GM12878 (cell line): Measurements from ENCODE around the gene XPO5. TPM values are rescaled to one million over a fixed set of nuclear protein-coding genes. Genes with fewer than 3 reads are reported as not detected.
A peak's percentile ranks its signal among the peaks of the same experiment; 100 is the strongest.

Source experiments
- ATF7 ChIP-seq: fragments of 450-650 bp; IDR thresholded peaks from 2 replicates; pipeline ENCODE4 v1.6.1; 2016; ENCODE audit warnings: low read depth, mild to moderate bottlenecking
- CBFB ChIP-seq: IDR thresholded peaks from 2 replicates; pipeline ENCODE4 v1.6.1; 2016; ENCODE audit warnings: antibody characterized with exemption, low read depth
- CHD2 ChIP-seq: IDR thresholded peaks from 2 replicates; pipeline ENCODE4 v1.6.1; 2011; ENCODE audit warnings: low read depth, low read length, improper control_type of control experiment, borderline replicate concordance
- ESRRA ChIP-seq: IDR thresholded peaks from 2 replicates; pipeline ENCODE4 v1.6.1; 2012; ENCODE audit warnings: mild to moderate bottlenecking, low read length, improper control_type of control experiment
- FOXM1 ChIP-seq: IDR thresholded peaks from 2 replicates; pipeline ENCODE4 v1.6.1; 2012; ENCODE audit warnings: low read depth, mild to moderate bottlenecking, inconsistent platforms, low read length, moderate library complexity
- IKZF1 ChIP-seq: fragments of 450-650 bp; conservative IDR thresholded peaks from 2 replicates; pipeline ENCODE4 v1.6.1; 2017; ENCODE audit warnings: antibody characterized with exemption, mild to moderate bottlenecking
- MXI1 ChIP-seq: fragments of 150-350 bp; IDR thresholded peaks from 2 replicates; pipeline ENCODE4 v1.6.1; 2011; ENCODE audit warnings: low read depth, mild to moderate bottlenecking, inconsistent platforms, low read length, improper control_type of control experiment
- NBN ChIP-seq: fragments of 450-650 bp; IDR thresholded peaks from 2 replicates; pipeline ENCODE4 v1.6.1; 2016
- NR2F1 ChIP-seq: fragments of 450-650 bp; conservative IDR thresholded peaks from 2 replicates; pipeline ENCODE4 v1.6.1; 2017; ENCODE audit warnings: mild to moderate bottlenecking
- POLR2AphosphoS2 ChIP-seq: IDR thresholded peaks from 2 replicates; pipeline ENCODE4 v1.6.1; 2011; ENCODE audit warnings: low read depth, mild to moderate bottlenecking, low read length, improper control_type of control experiment, moderate library complexity
- POU2F2 ChIP-seq: IDR thresholded peaks from 3 replicates; pipeline ENCODE4 v1.6.1; 2011; ENCODE audit warnings: low read depth, mild to moderate bottlenecking, low read length, borderline replicate concordance
- RUNX3 ChIP-seq: IDR thresholded peaks from 2 replicates; pipeline ENCODE4 v1.6.1; 2012; ENCODE audit warnings: low read length, inconsistent platforms
- SIN3A ChIP-seq: IDR thresholded peaks from 2 replicates; pipeline ENCODE4 v1.6.1; 2012; ENCODE audit warnings: low read depth, low read length, improper control_type of control experiment
- SREBF1 ChIP-seq: IDR thresholded peaks from 2 replicates; pipeline ENCODE4 v1.6.1; 2012; ENCODE audit warnings: mild to moderate bottlenecking, low read length
- TBL1XR1 ChIP-seq: IDR thresholded peaks from 2 replicates; pipeline ENCODE4 v1.6.1; 2012; ENCODE audit warnings: low read depth, low read length, improper control_type of control experiment
- YY1 ChIP-seq: IDR thresholded peaks from 2 replicates; pipeline ENCODE4 v1.6.1; 2011; ENCODE audit warnings: low read depth, mild to moderate bottlenecking, low read length
- ZBED1 ChIP-seq: IDR thresholded peaks from 2 replicates; pipeline ENCODE4 v1.6.1; 2016; ENCODE audit warnings: borderline replicate concordance
- ZNF622 ChIP-seq: fragments of 450-650 bp; IDR thresholded peaks from 2 replicates; pipeline ENCODE4 v1.6.1; 2017; ENCODE audit warnings: mild to moderate bottlenecking, inconsistent platforms
- polyA plus RNA-seq, 11 experiments: library from polyadenylated mRNA; depleted of rRNA in 4 of 11; unstranded in 6 of 11; stranded (reverse) in 5 of 11; fragments of >200 nt; fragmentation: Nextera tagmentation in 4 of 11; fragmentation: Illumina TruSeq in 1 of 11; extraction: Ambion mirVana in 4 of 11; extraction: Trizol in 1 of 11; gene quantifications; 1 replicate in 1 of 11; 2 replicates in 10 of 11; pipeline versions ENCODE4 v1.2.1 to v1.2.3, GENCODE V29; 2011 to 2016; ENCODE audit warnings: inconsistent platforms in 2 of 11, missing spikeins in 2 of 11, low read depth in 1 of 11
- total RNA-seq, 4 experiments: library from RNA; depleted of rRNA in 3 of 4; stranded (reverse); fragments of >200 nt in 3 of 4; fragmentation: Illumina TruSeq in 1 of 4; extraction: Trizol in 1 of 4; gene quantifications; 2 replicates each; pipeline versions ENCODE4 v1.2.1 to v1.2.3, GENCODE V29; 2013 to 2021
- TF ChIP-seq, protein P1 (sequence below): IDR thresholded peaks from 2 replicates; pipeline ENCODE4 v1.6.1; 2011; ENCODE audit warnings: low read depth, low read length, improper control_type of control experiment, borderline replicate concordance
- TF ChIP-seq, protein P2 (sequence below): IDR thresholded peaks from 2 replicates; pipeline ENCODE4 v1.6.1; 2011; ENCODE audit warnings: mild to moderate bottlenecking, low read depth, low read length, moderate library complexity; ENCODE audit not compliant: insufficient replicate concordance
- TF ChIP-seq, protein P3 (sequence below): fragments of 450-650 bp; IDR thresholded peaks from 2 replicates; pipeline ENCODE4 v1.6.1; 2017; ENCODE audit warnings: mild to moderate bottlenecking, moderate library complexity
- TF ChIP-seq, protein P4 (sequence below): IDR thresholded peaks from 2 replicates; pipeline ENCODE4 v1.6.1; 2011; ENCODE audit warnings: borderline replicate concordance, low read depth, mild to moderate bottlenecking, moderate library complexity, mixed read lengths, low read length; ENCODE audit not compliant: insufficient read depth; ENCODE audit errors: extremely low read length
- TF ChIP-seq, protein P5 (sequence below): IDR thresholded peaks from 2 replicates; pipeline ENCODE4 v1.6.1; 2012; ENCODE audit warnings: low read length, inconsistent platforms

XPO5 gene
- total and polyA plus RNA-seq, 10 of the 15 experiments (the other 5 are each of a cell fraction or from before 2014, with no cell fraction given) = 11.3 to 76.0 (median 41.6) TPM

DNA sequence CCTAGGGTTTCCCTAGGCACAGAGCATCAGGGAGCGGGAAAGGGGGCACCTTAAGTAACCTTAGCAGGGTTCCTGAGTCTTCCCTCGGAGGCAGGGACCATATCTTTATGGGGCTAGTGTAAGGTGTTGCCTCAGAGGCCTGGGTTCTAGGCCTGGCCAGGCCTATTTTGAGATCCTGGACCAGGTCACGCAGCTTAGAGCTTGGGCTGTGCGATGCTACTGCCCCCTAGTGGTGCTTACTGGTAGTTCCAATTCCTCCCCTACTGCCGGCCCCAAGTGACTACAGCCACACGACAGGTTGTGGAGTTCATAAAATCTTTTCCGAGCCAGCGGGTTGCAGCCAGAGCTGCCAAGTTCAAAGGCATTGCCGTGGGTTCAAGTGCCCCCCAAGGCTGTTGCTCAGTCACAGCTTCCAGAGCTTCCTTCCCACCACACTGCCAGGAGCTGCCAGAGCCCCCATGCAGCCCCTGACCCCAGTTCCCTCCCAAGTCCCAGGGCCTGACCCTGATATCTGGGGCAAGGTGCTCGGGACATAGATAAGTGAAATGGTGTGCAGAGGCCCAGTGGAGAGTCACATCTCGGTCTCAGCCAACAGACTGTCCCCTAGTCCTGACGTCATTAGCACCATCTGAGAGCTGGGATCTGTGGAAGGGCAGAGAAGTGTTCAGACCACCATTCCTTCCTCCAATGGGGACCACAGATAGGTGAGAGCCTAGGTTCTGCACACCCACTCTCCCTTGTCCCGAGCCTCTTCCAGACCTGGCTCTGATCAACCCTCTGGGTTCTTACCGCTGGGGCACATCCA lies 69.0 kb downstream of the XPO5 start (continued):
- TF ChIP-seq ZNF622 (no peak), CBFB (no peak), POLR2AphosphoS2 (no peak), TBL1XR1 (no peak), SREBF1 (no peak), ATF7 (no peak), MXI1 (no peak), ESRRA (no peak), CHD2 (no peak), FOXM1 (no peak), NBN (no peak), YY1 (peak; percentile 52; the same call in 1 of the 2 replicates), POU2F2 (no peak), IKZF1 (no peak), RUNX3 (0 out of 2 replicates have a peak, but pooled peaks have one; percentile 9), ZBED1 (no peak), NR2F1 (no peak), SIN3A (no peak)
- TF ChIP-seq, protein P1, sequence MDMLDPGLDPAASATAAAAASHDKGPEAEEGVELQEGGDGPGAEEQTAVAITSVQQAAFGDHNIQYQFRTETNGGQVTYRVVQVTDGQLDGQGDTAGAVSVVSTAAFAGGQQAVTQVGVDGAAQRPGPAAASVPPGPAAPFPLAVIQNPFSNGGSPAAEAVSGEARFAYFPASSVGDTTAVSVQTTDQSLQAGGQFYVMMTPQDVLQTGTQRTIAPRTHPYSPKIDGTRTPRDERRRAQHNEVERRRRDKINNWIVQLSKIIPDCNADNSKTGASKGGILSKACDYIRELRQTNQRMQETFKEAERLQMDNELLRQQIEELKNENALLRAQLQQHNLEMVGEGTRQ = no peak
- TF ChIP-seq, protein P2, sequence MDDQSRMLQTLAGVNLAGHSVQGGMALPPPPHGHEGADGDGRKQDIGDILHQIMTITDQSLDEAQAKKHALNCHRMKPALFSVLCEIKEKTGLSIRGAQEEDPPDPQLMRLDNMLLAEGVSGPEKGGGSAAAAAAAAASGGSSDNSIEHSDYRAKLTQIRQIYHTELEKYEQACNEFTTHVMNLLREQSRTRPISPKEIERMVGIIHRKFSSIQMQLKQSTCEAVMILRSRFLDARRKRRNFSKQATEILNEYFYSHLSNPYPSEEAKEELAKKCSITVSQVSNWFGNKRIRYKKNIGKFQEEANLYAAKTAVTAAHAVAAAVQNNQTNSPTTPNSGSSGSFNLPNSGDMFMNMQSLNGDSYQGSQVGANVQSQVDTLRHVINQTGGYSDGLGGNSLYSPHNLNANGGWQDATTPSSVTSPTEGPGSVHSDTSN = no peak
- TF ChIP-seq, protein P3, sequence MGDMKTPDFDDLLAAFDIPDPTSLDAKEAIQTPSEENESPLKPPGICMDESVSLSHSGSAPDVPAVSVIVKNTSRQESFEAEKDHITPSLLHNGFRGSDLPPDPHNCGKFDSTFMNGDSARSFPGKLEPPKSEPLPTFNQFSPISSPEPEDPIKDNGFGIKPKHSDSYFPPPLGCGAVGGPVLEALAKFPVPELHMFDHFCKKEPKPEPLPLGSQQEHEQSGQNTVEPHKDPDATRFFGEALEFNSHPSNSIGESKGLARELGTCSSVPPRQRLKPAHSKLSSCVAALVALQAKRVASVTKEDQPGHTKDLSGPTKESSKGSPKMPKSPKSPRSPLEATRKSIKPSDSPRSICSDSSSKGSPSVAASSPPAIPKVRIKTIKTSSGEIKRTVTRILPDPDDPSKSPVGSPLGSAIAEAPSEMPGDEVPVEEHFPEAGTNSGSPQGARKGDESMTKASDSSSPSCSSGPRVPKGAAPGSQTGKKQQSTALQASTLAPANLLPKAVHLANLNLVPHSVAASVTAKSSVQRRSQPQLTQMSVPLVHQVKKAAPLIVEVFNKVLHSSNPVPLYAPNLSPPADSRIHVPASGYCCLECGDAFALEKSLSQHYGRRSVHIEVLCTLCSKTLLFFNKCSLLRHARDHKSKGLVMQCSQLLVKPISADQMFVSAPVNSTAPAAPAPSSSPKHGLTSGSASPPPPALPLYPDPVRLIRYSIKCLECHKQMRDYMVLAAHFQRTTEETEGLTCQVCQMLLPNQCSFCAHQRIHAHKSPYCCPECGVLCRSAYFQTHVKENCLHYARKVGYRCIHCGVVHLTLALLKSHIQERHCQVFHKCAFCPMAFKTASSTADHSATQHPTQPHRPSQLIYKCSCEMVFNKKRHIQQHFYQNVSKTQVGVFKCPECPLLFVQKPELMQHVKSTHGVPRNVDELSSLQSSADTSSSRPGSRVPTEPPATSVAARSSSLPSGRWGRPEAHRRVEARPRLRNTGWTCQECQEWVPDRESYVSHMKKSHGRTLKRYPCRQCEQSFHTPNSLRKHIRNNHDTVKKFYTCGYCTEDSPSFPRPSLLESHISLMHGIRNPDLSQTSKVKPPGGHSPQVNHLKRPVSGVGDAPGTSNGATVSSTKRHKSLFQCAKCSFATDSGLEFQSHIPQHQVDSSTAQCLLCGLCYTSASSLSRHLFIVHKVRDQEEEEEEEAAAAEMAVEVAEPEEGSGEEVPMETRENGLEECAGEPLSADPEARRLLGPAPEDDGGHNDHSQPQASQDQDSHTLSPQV = 0 out of 2 replicates have a peak, but pooled peaks have one; percentile 20
- TF ChIP-seq, protein P4, sequence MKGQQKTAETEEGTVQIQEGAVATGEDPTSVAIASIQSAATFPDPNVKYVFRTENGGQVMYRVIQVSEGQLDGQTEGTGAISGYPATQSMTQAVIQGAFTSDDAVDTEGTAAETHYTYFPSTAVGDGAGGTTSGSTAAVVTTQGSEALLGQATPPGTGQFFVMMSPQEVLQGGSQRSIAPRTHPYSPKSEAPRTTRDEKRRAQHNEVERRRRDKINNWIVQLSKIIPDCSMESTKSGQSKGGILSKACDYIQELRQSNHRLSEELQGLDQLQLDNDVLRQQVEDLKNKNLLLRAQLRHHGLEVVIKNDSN = no peak
- TF ChIP-seq, protein P5, sequence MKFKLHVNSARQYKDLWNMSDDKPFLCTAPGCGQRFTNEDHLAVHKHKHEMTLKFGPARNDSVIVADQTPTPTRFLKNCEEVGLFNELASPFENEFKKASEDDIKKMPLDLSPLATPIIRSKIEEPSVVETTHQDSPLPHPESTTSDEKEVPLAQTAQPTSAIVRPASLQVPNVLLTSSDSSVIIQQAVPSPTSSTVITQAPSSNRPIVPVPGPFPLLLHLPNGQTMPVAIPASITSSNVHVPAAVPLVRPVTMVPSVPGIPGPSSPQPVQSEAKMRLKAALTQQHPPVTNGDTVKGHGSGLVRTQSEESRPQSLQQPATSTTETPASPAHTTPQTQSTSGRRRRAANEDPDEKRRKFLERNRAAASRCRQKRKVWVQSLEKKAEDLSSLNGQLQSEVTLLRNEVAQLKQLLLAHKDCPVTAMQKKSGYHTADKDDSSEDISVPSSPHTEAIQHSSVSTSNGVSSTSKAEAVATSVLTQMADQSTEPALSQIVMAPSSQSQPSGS = no peak
